ENCODE data around the gene MGAM2. TPM values are rescaled to one million over a fixed set of nuclear protein-coding genes. Genes with fewer than 3 reads are reported as not detected.

Gene MGAM2
- total RNA-seq, 5 donors from 2014 or later (not counting 1 experiment from before 2014, with no cell fraction given) = not detected

GRCh38 chr7:142142702-142143101, 31.2 kb downstream of the MGAM2 start:
- Mint-ChIP-seq H3K27me3 (peaks cover 4 to 6% of the 10 kb centered on the region in 2 donors), H3K4me3 (no peak overlapping the region), H3K27ac (no peak overlapping the region), H3K9me3 (no peaks in the 10 kb centered on the region), H3K36me3 (no peaks in the 10 kb centered on the region), H3K4me1 (no peaks in the 10 kb centered on the region)
- no peak for DNase-seq
- 77% methylated on average over 6 of the region's 8 CpGs for WGBS (ENCODE audit: insufficient coverage)
- Histone ChIP-seq H3K9me3 (no peaks in the 10 kb centered on the region), H3K4me3 (ENCODE audit: control insufficient read depth in 1 of 2, extremely low read depth in 1 of 2, low read length in 1 of 2) (no peak overlapping the region), H3K4me1 (ENCODE audit: control insufficient read depth in 1 of 2, extremely low read depth in 1 of 2, insufficient read depth in 2 of 2, low read length in 2 of 2) (no peaks in the 10 kb centered on the region), H3K36me3 (ENCODE audit: control insufficient read depth in 2 of 2, extremely low read depth in 1 of 2, insufficient read depth in 1 of 2, low read length in 1 of 2) (no peaks in the 10 kb centered on the region), H3K27me3 (replicated peaks in 1 of 2; ENCODE audit: control insufficient read depth in 2 of 2, extremely low read depth in 1 of 2, insufficient read depth in 2 of 2, low read length in 1 of 2) (no peaks in the 10 kb centered on the region), H3K27ac (ENCODE audit: low read length) (no peak overlapping the region)
- POLR2A ChIA-PET = interaction anchor here in 1 of 2 donors (0.6 kb wide), 1 partner anchor 66 kb away, joined by 5 read pairs; no protein-coding TSS in a partner anchor
- CTCF ChIA-PET = no interaction called here
- ATAC-seq (replicated peaks in 1 of 4) = no peak

GRCh38 chr7:142146124-142146523, 34.6 kb downstream of the MGAM2 start:
- H3K9me3 Mint-ChIP-seq = no peaks in the 10 kb centered on the region
- H3K4me3 ChIP-seq (ENCODE audit: control insufficient read depth in 1 of 2, extremely low read depth in 1 of 2, low read length in 1 of 2) = no peak overlapping the region
- no peaks in the 10 kb centered on the region for H3K9me3 ChIP-seq
- ChIA-PET CTCF (no interaction called here), POLR2A (no interaction called here)
- H3K27ac ChIP-seq (ENCODE audit: low read length) = no peak overlapping the region
- WGBS (ENCODE audit: insufficient coverage) = no CpG with 5 or more reads among the region's 2 CpGs
- ATAC-seq (replicated peaks in 1 of 4) = no peak
- no peaks in the 10 kb centered on the region for H3K4me1 Mint-ChIP-seq
- DNase-seq = no peak
- H3K27me3 Mint-ChIP-seq = peaks cover 4 to 19% of the 10 kb centered on the region in 2 donors
- no peaks in the 10 kb centered on the region for H3K36me3 ChIP-seq (ENCODE audit: control insufficient read depth in 2 of 2, extremely low read depth in 1 of 2, insufficient read depth in 1 of 2, low read length in 1 of 2)
- H3K36me3 Mint-ChIP-seq = no peaks in the 10 kb centered on the region
- no peaks in the 10 kb centered on the region for H3K4me1 ChIP-seq (ENCODE audit: control insufficient read depth in 1 of 2, extremely low read depth in 1 of 2, insufficient read depth in 2 of 2, low read length in 2 of 2)
- no peak overlapping the region for H3K4me3 Mint-ChIP-seq
- no peaks in the 10 kb centered on the region for H3K27me3 ChIP-seq (replicated peaks in 1 of 2; ENCODE audit: control insufficient read depth in 2 of 2, extremely low read depth in 1 of 2, insufficient read depth in 2 of 2, low read length in 1 of 2)
- no peak overlapping the region for H3K27ac Mint-ChIP-seq

DNA sequence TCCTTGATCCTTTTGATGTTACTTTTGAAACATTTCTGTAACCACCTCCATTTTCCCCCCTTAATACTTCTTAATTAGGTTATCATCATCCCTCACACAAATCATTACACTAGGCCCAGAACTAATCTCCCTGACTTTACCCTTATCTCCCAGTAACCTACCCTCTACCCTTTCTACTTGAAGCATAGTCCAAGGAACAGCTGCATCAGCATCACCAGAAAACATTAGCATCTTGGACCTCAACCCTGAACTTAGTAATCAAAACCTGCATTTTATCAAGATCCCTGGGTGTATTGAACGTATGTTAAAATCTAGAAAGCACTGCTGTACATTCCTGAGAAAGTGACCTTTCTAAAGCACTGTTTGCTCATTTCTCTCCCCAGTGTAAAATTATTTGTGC, 38.8 kb downstream of the MGAM2 start:
- Histone ChIP-seq H3K27me3 (replicated peaks in 1 of 2; ENCODE audit: control insufficient read depth in 2 of 2, extremely low read depth in 1 of 2, insufficient read depth in 2 of 2, low read length in 1 of 2) (no peaks in the 10 kb centered on the region), H3K4me1 (ENCODE audit: control insufficient read depth in 1 of 2, extremely low read depth in 1 of 2, insufficient read depth in 2 of 2, low read length in 2 of 2) (no peaks in the 10 kb centered on the region), H3K4me3 (ENCODE audit: control insufficient read depth in 1 of 2, extremely low read depth in 1 of 2, low read length in 1 of 2) (no peak overlapping the region), H3K36me3 (ENCODE audit: control insufficient read depth in 2 of 2, extremely low read depth in 1 of 2, insufficient read depth in 1 of 2, low read length in 1 of 2) (no peaks in the 10 kb centered on the region), H3K9me3 (no peaks in the 10 kb centered on the region), H3K27ac (ENCODE audit: low read length) (no peak overlapping the region)
- no peak overlapping the region for H3K27ac Mint-ChIP-seq
- no CpG with 5 or more reads among the region's 1 CpG for WGBS (ENCODE audit: insufficient coverage)
- H3K4me3 Mint-ChIP-seq = no peak overlapping the region
- DNase-seq (no peak), ATAC-seq (replicated peaks in 1 of 4) (no peak)
- CTCF ChIA-PET = no interaction called here
- H3K36me3 Mint-ChIP-seq = no peaks in the 10 kb centered on the region
- POLR2A ChIA-PET = no interaction called here
- no peaks in the 10 kb centered on the region for H3K4me1 Mint-ChIP-seq
- H3K9me3 Mint-ChIP-seq = no peaks in the 10 kb centered on the region
- peaks cover 0 to 15% of the 10 kb centered on the region in 2 donors for H3K27me3 Mint-ChIP-seq

DNA sequence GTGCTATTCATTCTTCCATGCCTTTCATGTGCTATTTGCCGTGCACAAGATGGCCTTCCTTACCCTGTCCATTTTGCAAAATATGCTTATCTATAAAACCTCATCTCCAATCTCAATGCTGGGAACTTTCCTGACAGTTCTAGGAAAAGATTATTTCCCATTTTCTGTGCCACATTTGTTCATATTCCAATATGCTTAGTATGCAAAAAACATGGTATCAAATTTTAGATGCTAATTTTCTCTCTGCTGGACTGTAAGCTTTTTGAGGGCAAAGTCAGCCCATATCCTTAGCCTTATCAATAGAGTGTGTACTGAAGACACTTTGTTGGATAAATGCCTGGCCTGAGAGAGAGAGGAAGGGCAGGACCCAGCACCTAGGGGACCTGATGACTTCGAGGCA, 39.4 kb downstream of the MGAM2 start:
- Mint-ChIP-seq H3K36me3 (no peaks in the 10 kb centered on the region), H3K9me3 (no peaks in the 10 kb centered on the region), H3K4me3 (no peak overlapping the region), H3K27me3 (peaks cover 0 to 15% of the 10 kb centered on the region in 2 donors), H3K27ac (no peak overlapping the region), H3K4me1 (no peaks in the 10 kb centered on the region)
- DNase-seq (no peak), ATAC-seq (replicated peaks in 1 of 4) (no peak)
- no peaks in the 10 kb centered on the region for H3K4me1 ChIP-seq (ENCODE audit: control insufficient read depth in 1 of 2, extremely low read depth in 1 of 2, insufficient read depth in 2 of 2, low read length in 2 of 2)
- WGBS (ENCODE audit: insufficient coverage) = 86% methylated on average over 1 of the region's 2 CpGs
- no peaks in the 10 kb centered on the region for H3K36me3 ChIP-seq (ENCODE audit: control insufficient read depth in 2 of 2, extremely low read depth in 1 of 2, insufficient read depth in 1 of 2, low read length in 1 of 2)
- H3K9me3 ChIP-seq = no peaks in the 10 kb centered on the region
- no peak overlapping the region for H3K27ac ChIP-seq (ENCODE audit: low read length)
- POLR2A ChIA-PET = no interaction called here
- CTCF ChIA-PET = no interaction called here
- H3K4me3 ChIP-seq (ENCODE audit: control insufficient read depth in 1 of 2, extremely low read depth in 1 of 2, low read length in 1 of 2) = no peak overlapping the region
- H3K27me3 ChIP-seq (replicated peaks in 1 of 2; ENCODE audit: control insufficient read depth in 2 of 2, extremely low read depth in 1 of 2, insufficient read depth in 2 of 2, low read length in 1 of 2) = no peaks in the 10 kb centered on the region

DNA sequence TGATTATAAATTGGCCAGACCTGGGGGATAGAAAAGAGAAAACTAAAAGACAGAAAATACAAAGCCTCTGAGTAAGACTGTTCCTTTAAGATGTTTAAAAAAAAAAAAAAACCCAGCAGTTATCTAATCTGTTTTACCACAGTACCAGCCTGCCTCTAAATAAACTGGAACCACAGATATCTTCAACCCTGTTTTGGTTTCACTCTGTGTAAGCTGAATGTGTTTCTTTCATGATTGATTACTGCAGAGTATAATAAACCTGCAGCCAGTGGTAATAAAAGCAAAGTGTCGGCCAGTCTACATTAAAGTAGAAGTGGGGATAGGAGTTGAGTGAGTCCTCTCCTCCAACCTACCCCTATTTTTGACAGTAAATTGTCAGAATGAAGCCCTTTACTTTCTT, 40.6 kb downstream of the MGAM2 start:
- no peak overlapping the region for H3K27ac ChIP-seq (ENCODE audit: low read length)
- no peaks in the 10 kb centered on the region for H3K36me3 ChIP-seq (ENCODE audit: control insufficient read depth in 2 of 2, extremely low read depth in 1 of 2, insufficient read depth in 1 of 2, low read length in 1 of 2)
- H3K9me3 ChIP-seq = no peaks in the 10 kb centered on the region
- POLR2A ChIA-PET = no interaction called here
- Mint-ChIP-seq H3K36me3 (no peaks in the 10 kb centered on the region), H3K27me3 (peaks cover 0 to 15% of the 10 kb centered on the region in 2 donors), H3K4me3 (no peak overlapping the region), H3K4me1 (no peaks in the 10 kb centered on the region), H3K27ac (no peak overlapping the region), H3K9me3 (no peaks in the 10 kb centered on the region)
- H3K4me1 ChIP-seq (ENCODE audit: control insufficient read depth in 1 of 2, extremely low read depth in 1 of 2, insufficient read depth in 2 of 2, low read length in 2 of 2) = no peaks in the 10 kb centered on the region
- no peak overlapping the region for H3K4me3 ChIP-seq (ENCODE audit: control insufficient read depth in 1 of 2, extremely low read depth in 1 of 2, low read length in 1 of 2)
- DNase-seq (no peak), ATAC-seq (replicated peaks in 1 of 4) (no peak)
- H3K27me3 ChIP-seq (replicated peaks in 1 of 2; ENCODE audit: control insufficient read depth in 2 of 2, extremely low read depth in 1 of 2, insufficient read depth in 2 of 2, low read length in 1 of 2) = no peaks in the 10 kb centered on the region
- CTCF ChIA-PET = no interaction called here
- no CpG with 5 or more reads among the region's 1 CpG for WGBS (ENCODE audit: insufficient coverage)

GRCh38 chr7:142153400-142153799, 41.9 kb downstream of the MGAM2 start:
- ATAC-seq (replicated peaks in 1 of 4) = no peak
- no peaks in the 10 kb centered on the region for H3K9me3 ChIP-seq
- ChIA-PET POLR2A (no interaction called here), CTCF (no interaction called here)
- H3K36me3 Mint-ChIP-seq = no peaks in the 10 kb centered on the region
- no peaks in the 10 kb centered on the region for H3K4me1 ChIP-seq (ENCODE audit: control insufficient read depth in 1 of 2, extremely low read depth in 1 of 2, insufficient read depth in 2 of 2, low read length in 2 of 2)
- H3K4me3 Mint-ChIP-seq = no peak overlapping the region
- H3K9me3 Mint-ChIP-seq = no peaks in the 10 kb centered on the region
- no peaks in the 10 kb centered on the region for H3K4me1 Mint-ChIP-seq
- H3K4me3 ChIP-seq (ENCODE audit: control insufficient read depth in 1 of 2, extremely low read depth in 1 of 2, low read length in 1 of 2) = no peak overlapping the region
- no peak overlapping the region for H3K27ac Mint-ChIP-seq
- no peak for DNase-seq
- H3K27me3 Mint-ChIP-seq = peaks cover 3 to 11% of the 10 kb centered on the region in 2 donors
- H3K27me3 ChIP-seq (replicated peaks in 1 of 2; ENCODE audit: control insufficient read depth in 2 of 2, extremely low read depth in 1 of 2, insufficient read depth in 2 of 2, low read length in 1 of 2) = no peaks in the 10 kb centered on the region
- H3K36me3 ChIP-seq (ENCODE audit: control insufficient read depth in 2 of 2, extremely low read depth in 1 of 2, insufficient read depth in 1 of 2, low read length in 1 of 2) = no peaks in the 10 kb centered on the region
- H3K27ac ChIP-seq (ENCODE audit: low read length) = no peak overlapping the region
- WGBS (ENCODE audit: insufficient coverage) = 86% methylated on average over 1 of the region's 4 CpGs

DNA sequence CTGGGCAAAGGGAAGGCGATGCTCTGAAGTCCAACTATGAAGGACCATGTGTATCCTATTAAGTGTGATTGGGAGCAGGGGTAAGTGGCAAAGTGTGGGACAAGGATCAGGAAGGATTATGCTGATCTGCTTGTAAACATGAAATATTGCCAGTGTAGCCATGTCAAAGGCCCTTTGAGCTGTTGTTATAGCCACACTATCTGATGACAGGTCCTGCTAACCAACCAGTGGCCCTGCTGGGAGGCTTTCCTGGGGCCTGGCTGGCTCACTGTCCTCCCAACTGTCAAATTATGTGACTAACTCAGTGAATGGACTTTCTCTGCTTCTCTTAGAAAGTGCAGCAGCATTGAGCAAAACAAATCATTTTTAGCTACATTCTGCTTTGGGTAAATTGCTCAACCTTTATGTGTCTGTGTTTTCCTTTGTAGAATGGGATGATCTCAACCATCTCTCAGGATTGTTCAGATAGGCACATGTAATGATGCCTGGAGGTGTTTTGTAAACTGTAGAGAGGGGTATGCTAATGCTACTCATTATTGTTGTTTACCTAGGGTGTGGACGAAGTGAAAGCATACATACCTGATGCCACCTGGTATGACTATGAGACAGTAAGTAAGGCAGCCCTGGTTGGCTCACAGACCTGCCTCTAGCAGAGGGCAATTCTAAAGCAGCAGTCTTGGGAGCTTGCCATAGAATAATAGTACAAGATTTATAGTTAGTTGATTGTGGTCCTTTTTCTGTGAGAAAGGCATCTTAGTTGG, 47.4 kb downstream of the MGAM2 start:
- H3K36me3 Mint-ChIP-seq = no peaks in the 10 kb centered on the region
- WGBS (ENCODE audit: insufficient coverage) = 56% methylated on average over 2 of the region's 2 CpGs
- H3K9me3 ChIP-seq = no peaks in the 10 kb centered on the region
- H3K36me3 ChIP-seq (ENCODE audit: control insufficient read depth in 2 of 2, extremely low read depth in 1 of 2, insufficient read depth in 1 of 2, low read length in 1 of 2) = no peaks in the 10 kb centered on the region
- DNase-seq (no peak), ATAC-seq (replicated peaks in 1 of 4) (no peak)
- H3K4me1 Mint-ChIP-seq = no peaks in the 10 kb centered on the region
- H3K4me3 ChIP-seq (ENCODE audit: control insufficient read depth in 1 of 2, extremely low read depth in 1 of 2, low read length in 1 of 2) = no peak overlapping the region
- peaks cover 0 to 6% of the 10 kb centered on the region in 2 donors for H3K27me3 Mint-ChIP-seq
- no peak overlapping the region for H3K27ac Mint-ChIP-seq
- H3K27me3 ChIP-seq (replicated peaks in 1 of 2; ENCODE audit: control insufficient read depth in 2 of 2, extremely low read depth in 1 of 2, insufficient read depth in 2 of 2, low read length in 1 of 2) = no peaks in the 10 kb centered on the region
- H3K27ac ChIP-seq (ENCODE audit: low read length) = no peak overlapping the region
- CTCF ChIA-PET = no interaction called here
- H3K4me1 ChIP-seq (ENCODE audit: control insufficient read depth in 1 of 2, extremely low read depth in 1 of 2, insufficient read depth in 2 of 2, low read length in 2 of 2) = no peaks in the 10 kb centered on the region
- no peak overlapping the region for H3K4me3 Mint-ChIP-seq
- POLR2A ChIA-PET = no interaction called here
- no peaks in the 10 kb centered on the region for H3K9me3 Mint-ChIP-seq

Data from T-cell (primary cell).